Natural killer cell (primary cell): ENCODE measurements around the gene TNS3. TPM values are rescaled to one million over a fixed set of nuclear protein-coding genes. Genes with fewer than 3 reads are reported as not detected.

Experiments used
- ATAC-seq, 3 donors: fragments of 150-1000 bp in 2 of 3; fragments of 200-7000 bp in 1 of 3; cut with Tn5 transposase; 1 replicate in 1 of 3; 2 replicates in 2 of 3; pipeline ENCODE4 v1.10.0; 2021; ENCODE audit warnings: mild to moderate bottlenecking in 2 of 3, moderate library complexity in 2 of 3
- DNase-seq, 2 donors: peaks; one replicate each; pipeline versions ENCODE4 v3.0.0 to v3.0.0-alpha.2; 2013 to 2021; ENCODE audit warnings: mixed read lengths in 1 of 2
- H3K27ac ChIP-seq: one replicate; pipeline ENCODE4 v1.5.1; 2013; ENCODE audit warnings: mild to moderate bottlenecking, low read length
- H3K27me3 ChIP-seq: one replicate; pipeline ENCODE4 v1.6.1; 2013; ENCODE audit warnings: low read length; ENCODE audit not compliant: control insufficient read depth, insufficient read depth
- H3K36me3 ChIP-seq: one replicate; pipeline ENCODE4 v1.6.1; 2013; ENCODE audit warnings: low read length; ENCODE audit not compliant: control insufficient read depth, insufficient read depth
- H3K4me1 ChIP-seq: one replicate; pipeline ENCODE4 v1.6.1; 2013; ENCODE audit warnings: low read length; ENCODE audit not compliant: control insufficient read depth, insufficient read depth
- H3K4me3 ChIP-seq: one replicate; pipeline ENCODE4 v1.5.1; 2013; ENCODE audit warnings: low read length
- H3K9me3 ChIP-seq: one replicate; pipeline ENCODE4 v1.6.1; 2013; ENCODE audit warnings: low read length; ENCODE audit not compliant: control insufficient read depth, insufficient read depth
- H3K27ac Mint-ChIP-seq, 2 donors: one replicate each; pipeline ENCODE4 v1.8.0; 2022; ENCODE audit warnings: mild to moderate bottlenecking in 2 of 2, mixed read lengths in 2 of 2, moderate library complexity in 1 of 2
- H3K27me3 Mint-ChIP-seq, 2 donors: one replicate each; pipeline ENCODE4 v1.8.0; 2022; ENCODE audit warnings: low read depth in 2 of 2, mixed read lengths in 2 of 2
- H3K36me3 Mint-ChIP-seq: one replicate; pipeline ENCODE4 v1.8.0; 2022; ENCODE audit warnings: mixed read lengths
- H3K4me1 Mint-ChIP-seq, 2 donors: one replicate each; pipeline ENCODE4 v1.8.0; 2022; ENCODE audit warnings: mixed read lengths in 2 of 2
- H3K4me3 Mint-ChIP-seq: one replicate; pipeline ENCODE4 v1.8.0; 2022; ENCODE audit warnings: mild to moderate bottlenecking, moderate library complexity, mixed read lengths
- H3K9me3 Mint-ChIP-seq, 2 donors: one replicate each; pipeline ENCODE4 v1.8.0; 2022; ENCODE audit warnings: mixed read lengths in 2 of 2
- CTCF ChIP-seq: fragments of 200-600 bp; IDR thresholded peaks from one replicate; pipeline ENCODE4 v1.8.0; 2022; ENCODE audit warnings: antibody characterized with exemption
- WGBS: methylation state at CpG from one replicate; pipeline ENCODE4 v1.1.7; 2013; ENCODE audit warnings: missing lambda C conversion rate; ENCODE audit not compliant: insufficient coverage; 5-methylcytosine and 5-hydroxymethylcytosine counted together
- intact Hi-C: fragments of 100-400 bp; cut with micrococcal nuclease; formaldehyde crosslinking; loops from one replicate; pipeline ENCODE4 v1.14.2; 2022
- total RNA-seq, 4 donors: library from RNA; stranded (reverse); fragments of 120-200 nt in 1 of 4; gene quantifications; one replicate each; pipeline versions ENCODE4 v1.2.3 to v1.2.4, GENCODE V29; 2013 to 2022

The TNS3 gene
- total RNA-seq, 3 donors from 2014 or later (not counting 1 experiment from before 2014, with no cell fraction given) = 1.6 to 3.5 (median 2.9) TPM

- Mint-ChIP-seq H3K36me3 (no peaks in the 10 kb centered on the region), H3K27ac (no peak overlapping the region), H3K27me3 (peaks cover 0 to 11% of the 10 kb centered on the region in 2 donors), H3K9me3 (no peaks in the 10 kb centered on the region), H3K4me1 (peaks cover 10 to 11% of the 10 kb centered on the region in 2 donors), H3K4me3 (peak overlapping the region; percentile 80)
- ATAC-seq = peak; percentile 80 to 94 (median 87)
- Histone ChIP-seq H3K4me1 (peaks cover 17% of the 10 kb centered on the region), H3K4me3 (peak overlapping the region; percentile 30), H3K27ac (no peak overlapping the region), H3K36me3 (no peaks in the 10 kb centered on the region), H3K27me3 (no peaks in the 10 kb centered on the region), H3K9me3 (no peaks in the 10 kb centered on the region)
- whole genome bisulfite sequencing = 3% methylated on average over 64 of the region's 64 CpGs
- peak; percentile 48 to 58 for DNase-seq
- intact Hi-C loops = no loop called here
- peak; percentile 83 for TF ChIP-seq CTCF
These were observed 327.6 kb downstream of the TNS3 start for GRCh38 chr7:47254081-47254977.

- H3K27ac Mint-ChIP-seq = no peak overlapping the region
- H3K9me3 ChIP-seq = no peaks in the 10 kb centered on the region
- 17% methylated on average over 14 of the region's 14 CpGs for WGBS
- peaks cover 10 to 11% of the 10 kb centered on the region in 2 donors for H3K4me1 Mint-ChIP-seq
- DNase-seq = no peak
- no peaks in the 10 kb centered on the region for H3K9me3 Mint-ChIP-seq
- peaks cover 17% of the 10 kb centered on the region for H3K4me1 ChIP-seq
- H3K36me3 ChIP-seq = no peaks in the 10 kb centered on the region
- no peaks in the 10 kb centered on the region for H3K27me3 ChIP-seq
- H3K27me3 Mint-ChIP-seq = peaks cover 0 to 11% of the 10 kb centered on the region in 2 donors
- H3K36me3 Mint-ChIP-seq = no peaks in the 10 kb centered on the region
- no peak for TF ChIP-seq CTCF
- intact Hi-C loops = no loop called here
- peak in 2 of 3 donors; percentile 7 to 42 for ATAC-seq
- no peak overlapping the region for H3K27ac ChIP-seq
- H3K4me3 ChIP-seq = peak overlapping the region; percentile 30
- H3K4me3 Mint-ChIP-seq = peak overlapping the region; percentile 68
These were observed 328.2 kb downstream of the TNS3 start for GRCh38 chr7:47253650-47254080.

- H3K36me3 ChIP-seq = no peaks in the 10 kb centered on the region
- peaks cover 17% of the 10 kb centered on the region for H3K4me1 ChIP-seq
- Mint-ChIP-seq H3K27me3 (peaks cover 0 to 11% of the 10 kb centered on the region in 2 donors), H3K27ac (no peak overlapping the region), H3K9me3 (no peaks in the 10 kb centered on the region), H3K4me1 (peaks cover 10 to 11% of the 10 kb centered on the region in 2 donors), H3K4me3 (no peak overlapping the region), H3K36me3 (no peaks in the 10 kb centered on the region)
- DNase-seq = no peak
- no peaks in the 10 kb centered on the region for H3K27me3 ChIP-seq
- WGBS = 92% methylated on average over 4 of the region's 5 CpGs
- H3K9me3 ChIP-seq = no peaks in the 10 kb centered on the region
- no peak for TF ChIP-seq CTCF
- H3K27ac ChIP-seq = no peak overlapping the region
- intact Hi-C loops = no loop called here
- ATAC-seq = no peak
- no peak overlapping the region for H3K4me3 ChIP-seq
These were observed 329.2 kb downstream of the TNS3 start for GRCh38 chr7:47252675-47253074.
